GM12878 (cell line): Measurements from ENCODE around the gene TIGAR.

Experiments used
- CEBPZ ChIP-seq: fragments of 150-350 bp; IDR thresholded peaks from 2 replicates; pipeline ENCODE4 v1.6.1; 2016; ENCODE audit warnings: low read depth, low read length
- RAD21 ChIP-seq: IDR thresholded peaks from 2 replicates; pipeline ENCODE4 v1.6.1; 2011; ENCODE audit warnings: mild to moderate bottlenecking, low read depth, low read length, moderate library complexity; ENCODE audit not compliant: insufficient read depth

DNA sequence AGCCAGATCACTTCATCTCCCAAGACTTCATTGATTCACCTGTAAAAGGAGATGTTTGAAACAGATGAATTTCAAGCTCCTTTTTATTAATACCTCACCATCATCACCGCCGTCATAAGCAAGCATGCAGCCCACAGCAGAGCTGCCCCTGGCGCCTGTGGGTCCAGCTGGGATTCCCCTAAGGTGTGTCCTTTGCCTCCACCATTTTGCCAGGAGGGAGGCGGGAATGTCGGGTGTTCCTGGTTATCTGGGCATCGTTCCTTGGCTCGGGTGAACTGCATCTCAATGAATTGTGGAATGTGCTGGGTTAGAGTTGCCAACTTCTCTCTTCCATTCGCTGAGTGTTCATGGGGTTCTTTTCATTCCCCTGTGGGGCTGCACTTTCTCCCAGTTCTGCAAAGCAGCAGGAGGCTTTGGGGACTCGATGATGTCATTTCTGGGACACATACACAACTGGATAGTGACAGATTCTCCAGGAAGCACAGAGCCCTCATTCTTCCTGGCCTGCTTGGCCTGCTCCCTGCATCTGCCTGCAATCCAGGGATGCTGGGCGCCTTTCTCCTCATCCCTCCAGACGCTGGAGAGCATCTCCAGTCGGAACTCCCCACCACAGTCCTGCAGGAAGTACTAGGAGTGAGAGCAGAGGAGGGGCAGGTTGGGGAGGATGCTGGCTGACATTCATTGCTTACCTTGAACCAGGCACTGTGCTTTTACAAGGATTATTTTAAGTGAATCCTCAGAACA, 37.3 kb upstream of the TIGAR start:
- TF ChIP-seq CEBPZ = no peak
- TF ChIP-seq RAD21 = no peak
